Subcutaneous adipose tissue (tissue), 4 donors: ENCODE data around the gene TAS2R14. TPM values are rescaled to one million over a fixed set of nuclear protein-coding genes. Genes with fewer than 3 reads are reported as not detected.

Experiments
- total RNA-seq, 4 donors: library from RNA; depleted of rRNA; stranded (reverse); fragments of >200 nt; gene quantifications; one replicate each; pipeline ENCODE4 v1.1.0, GENCODE V29; 2016
- TF ChIP-seq, protein P1 (sequence below): fragments of 450-650 bp; IDR thresholded peaks from one replicate; pipeline ENCODE4 v1.5.1; 2016; ENCODE audit warnings: low read depth, mild to moderate bottlenecking, control low read depth, antibody characterized with exemption, moderate library complexity

The TAS2R14 gene
- total RNA-seq, 4 donors from 2014 or later = 4.1 to 5.8 (median 4.1) TPM

DNA sequence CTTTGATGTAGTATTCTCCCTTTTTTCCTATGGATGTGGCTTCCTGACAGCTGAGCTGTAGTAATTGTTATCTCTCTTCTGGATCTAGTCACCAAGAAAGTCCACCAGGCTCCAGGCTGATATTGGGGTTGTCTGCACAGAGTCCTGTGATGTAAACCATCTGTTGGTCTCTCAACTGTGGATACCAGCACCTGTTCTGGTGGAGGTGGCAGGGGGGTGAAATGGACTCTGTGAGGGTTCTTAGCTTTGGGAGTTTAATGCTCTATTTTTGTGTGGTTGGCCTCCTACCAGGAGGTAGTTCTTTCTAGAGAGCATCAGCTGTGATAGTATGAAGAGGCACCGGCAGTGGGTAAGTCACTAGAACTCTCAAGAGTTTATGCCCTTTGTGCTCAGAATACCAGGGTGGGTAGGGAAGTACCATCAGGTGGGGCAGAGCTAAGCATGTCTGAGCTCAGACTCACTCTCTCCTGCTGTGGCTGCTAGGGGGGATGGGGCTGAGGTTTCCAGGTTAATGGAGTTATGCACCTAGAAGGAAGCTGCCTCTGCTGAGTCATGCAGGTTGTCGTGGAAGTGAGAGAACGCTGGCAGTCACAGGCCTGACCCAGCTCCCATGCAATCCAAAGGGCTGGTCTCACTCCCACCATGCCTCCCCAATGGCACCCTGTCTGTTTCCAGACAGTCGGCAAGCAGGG is 3.0 kb upstream of the TAS2R14 start:
- TF ChIP-seq, protein P1, sequence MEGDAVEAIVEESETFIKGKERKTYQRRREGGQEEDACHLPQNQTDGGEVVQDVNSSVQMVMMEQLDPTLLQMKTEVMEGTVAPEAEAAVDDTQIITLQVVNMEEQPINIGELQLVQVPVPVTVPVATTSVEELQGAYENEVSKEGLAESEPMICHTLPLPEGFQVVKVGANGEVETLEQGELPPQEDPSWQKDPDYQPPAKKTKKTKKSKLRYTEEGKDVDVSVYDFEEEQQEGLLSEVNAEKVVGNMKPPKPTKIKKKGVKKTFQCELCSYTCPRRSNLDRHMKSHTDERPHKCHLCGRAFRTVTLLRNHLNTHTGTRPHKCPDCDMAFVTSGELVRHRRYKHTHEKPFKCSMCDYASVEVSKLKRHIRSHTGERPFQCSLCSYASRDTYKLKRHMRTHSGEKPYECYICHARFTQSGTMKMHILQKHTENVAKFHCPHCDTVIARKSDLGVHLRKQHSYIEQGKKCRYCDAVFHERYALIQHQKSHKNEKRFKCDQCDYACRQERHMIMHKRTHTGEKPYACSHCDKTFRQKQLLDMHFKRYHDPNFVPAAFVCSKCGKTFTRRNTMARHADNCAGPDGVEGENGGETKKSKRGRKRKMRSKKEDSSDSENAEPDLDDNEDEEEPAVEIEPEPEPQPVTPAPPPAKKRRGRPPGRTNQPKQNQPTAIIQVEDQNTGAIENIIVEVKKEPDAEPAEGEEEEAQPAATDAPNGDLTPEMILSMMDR = no peak

DNA sequence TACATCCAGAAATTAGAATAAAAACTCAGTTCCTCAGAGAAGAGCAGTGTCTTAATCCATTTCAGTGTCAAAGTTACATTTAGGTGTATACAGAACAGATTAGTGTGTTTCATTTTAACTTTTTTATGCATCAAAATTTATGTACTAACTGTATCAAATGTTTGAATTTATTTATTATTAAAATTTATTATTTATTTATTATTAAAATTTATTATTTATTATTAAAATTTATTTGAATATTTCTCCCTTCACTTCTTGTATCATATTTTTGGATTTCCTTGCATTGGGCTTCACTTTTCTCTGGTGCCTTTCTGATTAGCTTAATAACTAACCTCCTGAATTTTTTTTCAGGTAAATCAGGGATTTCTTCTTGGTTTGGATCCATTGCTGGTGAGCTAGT is 2.3 kb upstream of the TAS2R14 start:
- TF ChIP-seq, protein P1 = no peak

DNA sequence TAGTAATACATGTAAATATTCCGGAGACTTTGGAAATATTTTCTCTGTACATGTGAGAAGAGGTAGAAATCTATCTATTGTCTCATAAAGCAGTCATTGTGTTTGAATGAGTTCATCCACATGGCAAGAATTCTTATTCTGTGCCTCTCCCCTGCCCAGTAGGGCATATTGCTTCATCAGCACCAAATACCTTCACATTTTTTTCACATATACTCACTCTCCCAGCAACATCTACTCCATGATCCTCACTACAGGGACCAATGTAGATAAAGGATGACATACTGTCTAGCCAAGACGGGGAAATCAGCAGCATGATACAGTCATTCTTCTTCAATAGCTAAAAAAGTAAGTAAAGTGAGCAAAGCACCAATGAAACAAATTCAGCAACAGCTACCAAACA is 1.3 kb upstream of the TAS2R14 start:
- TF ChIP-seq, protein P1 = no peak

DNA sequence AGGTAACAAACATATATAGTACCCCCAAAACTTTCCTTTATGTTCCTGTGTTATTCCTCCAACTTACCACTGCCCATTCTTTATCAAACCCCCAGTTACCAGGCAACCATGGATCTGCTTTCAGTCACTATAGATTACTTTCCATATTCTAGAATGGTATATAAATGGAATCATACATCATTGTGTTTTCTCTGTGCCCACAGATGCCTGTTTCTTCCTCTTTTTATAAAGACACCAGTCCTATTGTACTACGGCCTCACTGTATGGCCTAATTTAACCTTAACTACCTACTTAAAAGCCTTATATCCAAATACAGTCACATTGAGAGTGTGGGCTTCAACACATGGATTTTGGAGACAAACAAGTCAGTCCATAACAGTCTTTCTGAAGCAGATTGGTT is 2.6 kb downstream of the TAS2R14 start:
- TF ChIP-seq, protein P1 = no peak

DNA sequence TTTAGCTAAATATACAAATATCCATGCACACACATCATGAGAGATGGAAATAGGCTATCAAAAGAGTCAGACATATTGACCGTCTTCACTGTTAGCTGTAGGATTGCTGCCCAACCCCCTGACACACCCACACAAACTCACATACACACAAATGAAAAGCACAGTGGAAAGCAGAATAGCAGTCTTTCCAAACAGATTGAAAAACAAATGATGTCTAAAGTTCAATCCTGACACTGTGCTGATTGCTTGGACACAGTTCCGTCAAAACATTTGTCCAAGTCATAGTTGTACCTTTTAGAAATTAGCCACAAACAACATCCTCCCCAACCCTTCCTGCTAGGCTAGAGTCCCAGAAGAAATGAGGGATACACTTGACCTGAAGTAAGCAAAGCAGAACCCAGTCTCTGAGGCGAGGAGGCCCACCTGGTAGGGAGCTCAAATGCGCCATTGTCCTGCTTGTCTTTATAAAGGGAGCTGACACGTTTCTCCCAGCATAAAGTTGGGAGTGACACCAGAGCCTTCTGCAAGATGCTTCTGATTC is 10.2 kb downstream of the TAS2R14 start, which contains the start of gene PRH2:
Gene PRH2 (plus strand): TSS at position 491 of the 541 bp plus-strand sequence. CDS start 38 bp downstream, at position 529.
- TF ChIP-seq, protein P1 = no peak

DNA sequence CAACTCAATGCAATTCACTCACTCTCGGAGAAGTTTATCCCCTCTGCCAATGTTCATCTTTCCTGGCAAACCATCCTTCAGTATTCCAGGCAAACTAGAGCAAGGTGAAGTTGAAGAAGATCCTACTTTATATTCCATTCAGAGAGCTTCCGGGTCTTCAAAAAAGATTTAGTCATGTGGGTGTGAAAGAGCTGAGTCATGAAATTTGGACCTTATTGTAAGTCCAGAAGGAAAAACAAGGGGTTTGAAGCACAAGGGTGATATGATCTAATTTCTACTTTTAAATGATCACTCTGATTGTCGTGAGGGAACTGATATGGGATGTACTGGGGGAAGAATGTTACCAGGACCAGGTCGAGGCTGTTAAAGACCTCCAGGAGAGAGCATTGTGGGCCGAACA is 12.8 kb downstream of the TAS2R14 start:
- TF ChIP-seq, protein P1 = no peak

DNA sequence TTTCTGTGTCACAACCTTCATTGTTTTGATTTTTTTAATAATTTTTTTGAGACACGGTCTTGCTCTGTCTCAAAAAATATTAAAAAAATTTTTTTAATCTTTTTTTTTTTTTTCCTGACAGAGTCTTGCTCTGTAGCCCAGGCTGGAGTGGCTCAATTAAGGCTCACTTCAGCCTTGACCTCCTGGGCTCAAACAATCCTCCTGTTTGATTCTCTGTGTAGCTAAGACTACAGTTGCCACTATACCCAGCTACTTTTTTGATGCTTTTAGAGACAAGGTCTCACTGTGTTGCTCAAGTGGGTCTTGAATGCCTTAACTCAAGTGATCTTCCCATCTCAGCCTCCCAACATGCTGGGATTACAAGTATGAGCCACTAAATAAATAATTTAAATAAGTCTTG is 19.3 kb downstream of the TAS2R14 start:
- TF ChIP-seq, protein P1 = no peak
